ENCODE measurements around the gene NR2F6.
A peak's percentile ranks its signal among the peaks of the same experiment; 100 is the strongest.

NR2F6 gene

DNA sequence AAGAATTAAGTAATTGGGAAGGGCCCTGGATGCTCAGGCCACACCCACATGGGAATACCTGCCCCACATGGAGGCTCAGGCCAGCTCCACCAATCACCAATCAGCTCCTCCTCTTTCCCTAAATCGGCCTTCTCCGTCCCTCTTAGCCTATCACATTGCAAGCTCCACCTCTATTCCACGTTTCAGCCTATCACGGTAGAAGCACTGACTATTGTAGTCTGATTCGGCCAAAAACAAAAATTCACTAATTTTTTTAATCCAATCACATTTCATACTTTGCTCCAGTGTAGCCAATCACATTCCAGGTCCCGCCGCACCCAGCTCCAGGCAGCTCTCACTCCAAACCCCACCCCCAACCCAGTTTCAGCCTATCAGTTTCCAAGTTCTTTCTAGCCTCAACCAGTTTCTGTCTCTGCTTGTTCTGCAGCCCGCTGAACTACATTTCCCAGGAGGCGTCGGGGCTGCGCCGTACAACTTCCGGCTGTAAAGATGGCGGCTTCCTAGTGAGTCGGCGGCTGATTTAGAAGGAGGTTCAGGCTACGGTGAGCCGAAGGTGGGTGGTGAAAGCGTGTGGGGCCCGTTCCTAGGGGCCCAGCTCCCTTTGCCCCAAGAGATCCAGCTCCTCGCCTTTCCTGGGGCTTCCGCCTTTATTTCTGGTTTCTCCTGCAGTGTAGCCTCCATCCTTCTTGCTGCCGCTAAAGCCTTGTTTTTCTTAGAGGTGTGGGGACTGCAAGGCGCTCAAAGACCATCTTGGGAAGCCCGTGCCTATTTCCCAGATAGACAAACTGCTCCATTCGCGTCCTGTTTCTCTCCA, 21.5 kb upstream of the NR2F6 start, which contains the start of gene BABAM1 (continued):
- TF ChIP-seq, protein P1, sequence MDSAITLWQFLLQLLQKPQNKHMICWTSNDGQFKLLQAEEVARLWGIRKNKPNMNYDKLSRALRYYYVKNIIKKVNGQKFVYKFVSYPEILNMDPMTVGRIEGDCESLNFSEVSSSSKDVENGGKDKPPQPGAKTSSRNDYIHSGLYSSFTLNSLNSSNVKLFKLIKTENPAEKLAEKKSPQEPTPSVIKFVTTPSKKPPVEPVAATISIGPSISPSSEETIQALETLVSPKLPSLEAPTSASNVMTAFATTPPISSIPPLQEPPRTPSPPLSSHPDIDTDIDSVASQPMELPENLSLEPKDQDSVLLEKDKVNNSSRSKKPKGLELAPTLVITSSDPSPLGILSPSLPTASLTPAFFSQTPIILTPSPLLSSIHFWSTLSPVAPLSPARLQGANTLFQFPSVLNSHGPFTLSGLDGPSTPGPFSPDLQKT (IDR thresholded peaks at IDR 0.05; ENCODE audit: borderline replicate concordance, low read depth, low read length), result no peak
- TF ChIP-seq, protein P2, sequence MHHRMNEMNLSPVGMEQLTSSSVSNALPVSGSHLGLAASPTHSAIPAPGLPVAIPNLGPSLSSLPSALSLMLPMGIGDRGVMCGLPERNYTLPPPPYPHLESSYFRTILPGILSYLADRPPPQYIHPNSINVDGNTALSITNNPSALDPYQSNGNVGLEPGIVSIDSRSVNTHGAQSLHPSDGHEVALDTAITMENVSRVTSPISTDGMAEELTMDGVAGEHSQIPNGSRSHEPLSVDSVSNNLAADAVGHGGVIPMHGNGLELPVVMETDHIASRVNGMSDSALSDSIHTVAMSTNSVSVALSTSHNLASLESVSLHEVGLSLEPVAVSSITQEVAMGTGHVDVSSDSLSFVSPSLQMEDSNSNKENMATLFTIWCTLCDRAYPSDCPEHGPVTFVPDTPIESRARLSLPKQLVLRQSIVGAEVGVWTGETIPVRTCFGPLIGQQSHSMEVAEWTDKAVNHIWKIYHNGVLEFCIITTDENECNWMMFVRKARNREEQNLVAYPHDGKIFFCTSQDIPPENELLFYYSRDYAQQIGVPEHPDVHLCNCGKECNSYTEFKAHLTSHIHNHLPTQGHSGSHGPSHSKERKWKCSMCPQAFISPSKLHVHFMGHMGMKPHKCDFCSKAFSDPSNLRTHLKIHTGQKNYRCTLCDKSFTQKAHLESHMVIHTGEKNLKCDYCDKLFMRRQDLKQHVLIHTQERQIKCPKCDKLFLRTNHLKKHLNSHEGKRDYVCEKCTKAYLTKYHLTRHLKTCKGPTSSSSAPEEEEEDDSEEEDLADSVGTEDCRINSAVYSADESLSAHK (tag by site-specific recombination; IDR thresholded peaks at IDR 0.05), result no peak
- no peak for TF ChIP-seq ZNF664 (tag by site-specific recombination; IDR thresholded peaks at IDR 0.05)
- TF ChIP-seq, protein P3, sequence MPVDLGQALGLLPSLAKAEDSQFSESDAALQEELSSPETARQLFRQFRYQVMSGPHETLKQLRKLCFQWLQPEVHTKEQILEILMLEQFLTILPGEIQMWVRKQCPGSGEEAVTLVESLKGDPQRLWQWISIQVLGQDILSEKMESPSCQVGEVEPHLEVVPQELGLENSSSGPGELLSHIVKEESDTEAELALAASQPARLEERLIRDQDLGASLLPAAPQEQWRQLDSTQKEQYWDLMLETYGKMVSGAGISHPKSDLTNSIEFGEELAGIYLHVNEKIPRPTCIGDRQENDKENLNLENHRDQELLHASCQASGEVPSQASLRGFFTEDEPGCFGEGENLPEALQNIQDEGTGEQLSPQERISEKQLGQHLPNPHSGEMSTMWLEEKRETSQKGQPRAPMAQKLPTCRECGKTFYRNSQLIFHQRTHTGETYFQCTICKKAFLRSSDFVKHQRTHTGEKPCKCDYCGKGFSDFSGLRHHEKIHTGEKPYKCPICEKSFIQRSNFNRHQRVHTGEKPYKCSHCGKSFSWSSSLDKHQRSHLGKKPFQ (tag by site-specific recombination; IDR thresholded peaks at IDR 0.05), result no peak
- TF ChIP-seq, protein P4, sequence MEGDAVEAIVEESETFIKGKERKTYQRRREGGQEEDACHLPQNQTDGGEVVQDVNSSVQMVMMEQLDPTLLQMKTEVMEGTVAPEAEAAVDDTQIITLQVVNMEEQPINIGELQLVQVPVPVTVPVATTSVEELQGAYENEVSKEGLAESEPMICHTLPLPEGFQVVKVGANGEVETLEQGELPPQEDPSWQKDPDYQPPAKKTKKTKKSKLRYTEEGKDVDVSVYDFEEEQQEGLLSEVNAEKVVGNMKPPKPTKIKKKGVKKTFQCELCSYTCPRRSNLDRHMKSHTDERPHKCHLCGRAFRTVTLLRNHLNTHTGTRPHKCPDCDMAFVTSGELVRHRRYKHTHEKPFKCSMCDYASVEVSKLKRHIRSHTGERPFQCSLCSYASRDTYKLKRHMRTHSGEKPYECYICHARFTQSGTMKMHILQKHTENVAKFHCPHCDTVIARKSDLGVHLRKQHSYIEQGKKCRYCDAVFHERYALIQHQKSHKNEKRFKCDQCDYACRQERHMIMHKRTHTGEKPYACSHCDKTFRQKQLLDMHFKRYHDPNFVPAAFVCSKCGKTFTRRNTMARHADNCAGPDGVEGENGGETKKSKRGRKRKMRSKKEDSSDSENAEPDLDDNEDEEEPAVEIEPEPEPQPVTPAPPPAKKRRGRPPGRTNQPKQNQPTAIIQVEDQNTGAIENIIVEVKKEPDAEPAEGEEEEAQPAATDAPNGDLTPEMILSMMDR (tag by site-specific recombination; IDR thresholded peaks at IDR 0.05), result no peak
- no peak for TF ChIP-seq ZNF792 (tag by site-specific recombination; IDR thresholded peaks at IDR 0.05)
- TF ChIP-seq, protein P5, sequence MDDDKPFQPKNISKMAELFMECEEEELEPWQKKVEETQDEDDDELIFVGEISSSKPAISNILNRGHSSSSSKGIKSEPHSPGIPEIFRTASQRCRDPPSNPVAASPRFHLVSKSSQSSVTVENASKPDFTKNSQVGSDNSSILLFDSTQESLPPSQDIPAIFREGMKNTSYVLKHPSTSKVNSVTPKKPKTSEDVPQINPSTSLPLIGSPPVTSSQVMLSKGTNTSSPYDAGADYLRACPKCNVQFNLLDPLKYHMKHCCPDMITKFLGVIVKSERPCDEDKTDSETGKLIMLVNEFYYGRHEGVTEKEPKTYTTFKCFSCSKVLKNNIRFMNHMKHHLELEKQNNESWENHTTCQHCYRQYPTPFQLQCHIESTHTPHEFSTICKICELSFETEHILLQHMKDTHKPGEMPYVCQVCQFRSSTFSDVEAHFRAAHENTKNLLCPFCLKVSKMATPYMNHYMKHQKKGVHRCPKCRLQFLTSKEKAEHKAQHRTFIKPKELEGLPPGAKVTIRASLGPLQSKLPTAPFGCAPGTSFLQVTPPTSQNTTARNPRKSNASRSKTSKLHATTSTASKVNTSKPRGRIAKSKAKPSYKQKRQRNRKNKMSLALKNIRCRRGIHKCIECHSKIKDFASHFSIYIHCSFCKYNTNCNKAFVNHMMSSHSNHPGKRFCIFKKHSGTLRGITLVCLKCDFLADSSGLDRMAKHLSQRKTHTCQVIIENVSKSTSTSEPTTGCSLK (tag by site-specific recombination; IDR thresholded peaks at IDR 0.05), result no peak
- no peak for TF ChIP-seq ZNF791 (tag by site-specific recombination; IDR thresholded peaks at IDR 0.05)
- TF ChIP-seq ZNF354C (tag by site-specific recombination; IDR thresholded peaks at IDR 0.05; ENCODE audit: borderline replicate concordance, low read depth), result no peak
- TF ChIP-seq ZNF76 (tag by site-specific recombination; IDR thresholded peaks at IDR 0.05; ENCODE audit: borderline replicate concordance, low read depth), result peak; percentile 95
- peak; percentile 88 for TF ChIP-seq ZFP69B (tag by site-specific recombination; IDR thresholded peaks at IDR 0.05)
- 0 out of 2 replicates have a peak, but pooled peaks have one; percentile 43 for TF ChIP-seq ZXDB (tag by site-specific recombination; IDR thresholded peaks at IDR 0.05)
- TF ChIP-seq ZNF585B (tag by site-specific recombination; IDR thresholded peaks at IDR 0.05), result no peak
- no peak for TF ChIP-seq ZNF155 (tag by site-specific recombination; IDR thresholded peaks at IDR 0.05)
- no peak for TF ChIP-seq MZF1 (tag by site-specific recombination; IDR thresholded peaks at IDR 0.05; ENCODE audit: borderline replicate concordance)
- no peak for TF ChIP-seq ZNF335 (tag by site-specific recombination; conservative IDR thresholded peaks at IDR 0.05)
- TF ChIP-seq YY2 (tag by site-specific recombination; IDR thresholded peaks at IDR 0.05), result peak; percentile 91
- TF ChIP-seq ZNF624 (tag by site-specific recombination; IDR thresholded peaks at IDR 0.05), result no peak
- peak; percentile 77 for TF ChIP-seq KLF9 (tag by site-specific recombination; IDR thresholded peaks at IDR 0.05; ENCODE audit: low read depth)
- peak; percentile 58; the same call in 1 of the 2 replicates for TF ChIP-seq ZBTB6 (tag by site-specific recombination; IDR thresholded peaks at IDR 0.05)
- TF ChIP-seq ZNF544 (tag by site-specific recombination; IDR thresholded peaks at IDR 0.05), result no peak
- TF ChIP-seq GLI4 (tag by site-specific recombination; IDR thresholded peaks at IDR 0.05), result no peak
- no peak for TF ChIP-seq ZNF404 (tag by site-specific recombination; IDR thresholded peaks at IDR 0.05)
- TF ChIP-seq ZNF341 (tag by site-specific recombination; IDR thresholded peaks at IDR 0.05; ENCODE audit: low read depth), result no peak
- TF ChIP-seq ZNF292 (tag by site-specific recombination; IDR thresholded peaks at IDR 0.05; ENCODE audit: borderline replicate concordance, low read depth), result no peak
- TF ChIP-seq KLF8 (tag by site-specific recombination; IDR thresholded peaks at IDR 0.05), result 0 out of 2 replicates have a peak, but pooled peaks have one; percentile 16
- TF ChIP-seq, protein P6, sequence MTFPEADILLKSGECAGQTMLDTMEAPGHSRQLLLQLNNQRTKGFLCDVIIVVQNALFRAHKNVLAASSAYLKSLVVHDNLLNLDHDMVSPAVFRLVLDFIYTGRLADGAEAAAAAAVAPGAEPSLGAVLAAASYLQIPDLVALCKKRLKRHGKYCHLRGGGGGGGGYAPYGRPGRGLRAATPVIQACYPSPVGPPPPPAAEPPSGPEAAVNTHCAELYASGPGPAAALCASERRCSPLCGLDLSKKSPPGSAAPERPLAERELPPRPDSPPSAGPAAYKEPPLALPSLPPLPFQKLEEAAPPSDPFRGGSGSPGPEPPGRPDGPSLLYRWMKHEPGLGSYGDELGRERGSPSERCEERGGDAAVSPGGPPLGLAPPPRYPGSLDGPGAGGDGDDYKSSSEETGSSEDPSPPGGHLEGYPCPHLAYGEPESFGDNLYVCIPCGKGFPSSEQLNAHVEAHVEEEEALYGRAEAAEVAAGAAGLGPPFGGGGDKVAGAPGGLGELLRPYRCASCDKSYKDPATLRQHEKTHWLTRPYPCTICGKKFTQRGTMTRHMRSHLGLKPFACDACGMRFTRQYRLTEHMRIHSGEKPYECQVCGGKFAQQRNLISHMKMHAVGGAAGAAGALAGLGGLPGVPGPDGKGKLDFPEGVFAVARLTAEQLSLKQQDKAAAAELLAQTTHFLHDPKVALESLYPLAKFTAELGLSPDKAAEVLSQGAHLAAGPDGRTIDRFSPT (tag by site-specific recombination; IDR thresholded peaks at IDR 0.05), result no peak

Data from HEK293 (cell line).